WTC11 (cell line): ENCODE results near the gene LRRC31.

Experiments used
- NFE2L1 ChIP-seq: sonication (generic); formaldehyde crosslinking; IDR thresholded peaks from 2 replicates; pipeline ENCODE4 v1.8.1; 2023; ENCODE audit warnings: missing genetic modification reagents
- PREB ChIP-seq: sonication (generic); formaldehyde crosslinking; IDR thresholded peaks from 2 replicates; pipeline ENCODE4 v1.8.1; 2022; ENCODE audit warnings: mild to moderate bottlenecking, missing genetic modification reagents, moderate library complexity, borderline replicate concordance
- TEAD1 ChIP-seq: sonication (generic); formaldehyde crosslinking; IDR thresholded peaks from 2 replicates; pipeline ENCODE4 v1.8.0; 2022; ENCODE audit warnings: mild to moderate bottlenecking, missing genetic modification reagents
- TF ChIP-seq, protein P1 (sequence below): fragments of 200-600 bp; IDR thresholded peaks from 2 replicates; pipeline ENCODE4 v1.8.0; 2022; ENCODE audit warnings: antibody characterized with exemption

DNA sequence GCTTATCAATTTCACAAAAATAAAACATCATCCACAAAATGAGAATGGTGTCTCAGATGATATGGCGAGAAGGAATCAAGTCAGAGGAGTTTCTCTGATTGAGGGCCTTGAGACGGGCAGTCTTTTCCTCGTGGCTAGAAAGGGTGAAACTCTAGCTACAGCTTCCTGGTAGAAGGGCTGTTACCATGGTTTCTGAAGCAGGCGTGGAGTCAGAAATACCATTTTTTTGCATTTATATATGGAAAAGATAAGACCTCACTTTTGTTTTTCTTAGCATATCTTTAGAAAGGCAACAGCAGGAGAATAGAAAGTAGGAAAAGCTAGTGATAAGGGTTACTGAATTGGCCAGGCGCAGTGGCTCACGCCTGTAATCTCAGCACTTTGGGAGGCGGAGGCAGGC lies 24.4 kb upstream of the LRRC31 start:
- TF ChIP-seq, protein P1, sequence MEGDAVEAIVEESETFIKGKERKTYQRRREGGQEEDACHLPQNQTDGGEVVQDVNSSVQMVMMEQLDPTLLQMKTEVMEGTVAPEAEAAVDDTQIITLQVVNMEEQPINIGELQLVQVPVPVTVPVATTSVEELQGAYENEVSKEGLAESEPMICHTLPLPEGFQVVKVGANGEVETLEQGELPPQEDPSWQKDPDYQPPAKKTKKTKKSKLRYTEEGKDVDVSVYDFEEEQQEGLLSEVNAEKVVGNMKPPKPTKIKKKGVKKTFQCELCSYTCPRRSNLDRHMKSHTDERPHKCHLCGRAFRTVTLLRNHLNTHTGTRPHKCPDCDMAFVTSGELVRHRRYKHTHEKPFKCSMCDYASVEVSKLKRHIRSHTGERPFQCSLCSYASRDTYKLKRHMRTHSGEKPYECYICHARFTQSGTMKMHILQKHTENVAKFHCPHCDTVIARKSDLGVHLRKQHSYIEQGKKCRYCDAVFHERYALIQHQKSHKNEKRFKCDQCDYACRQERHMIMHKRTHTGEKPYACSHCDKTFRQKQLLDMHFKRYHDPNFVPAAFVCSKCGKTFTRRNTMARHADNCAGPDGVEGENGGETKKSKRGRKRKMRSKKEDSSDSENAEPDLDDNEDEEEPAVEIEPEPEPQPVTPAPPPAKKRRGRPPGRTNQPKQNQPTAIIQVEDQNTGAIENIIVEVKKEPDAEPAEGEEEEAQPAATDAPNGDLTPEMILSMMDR, result no peak
- TF ChIP-seq TEAD1 (CRISPR knock-in tag), result no peak
- TF ChIP-seq NFE2L1 (CRISPR knock-in tag), result no peak
- no peak for TF ChIP-seq PREB
